C4-2B (cell line): ENCODE measurements around the gene HP.
A peak's percentile ranks its signal among the peaks of the same experiment; 100 is the strongest.
"Not testable (repeated sequence)": the region's sequence is repeated elsewhere in the genome, so short reads cannot be mapped to it uniquely, and the experiment has no call there.

ENCODE experiments used
- H3K27ac ChIP-seq: fragments of 450-650 bp; 2 replicates; pipeline ENCODE4 v1.5.1; 2017
- ZFX ChIP-seq: fragments of 450-650 bp; IDR thresholded peaks from 2 replicates; pipeline ENCODE4 v1.6.1; 2017
- TF ChIP-seq, protein P1 (sequence below): fragments of 450-650 bp; conservative IDR thresholded peaks from 2 replicates; pipeline ENCODE4 v1.5.1; 2017; ENCODE audit warnings: mild to moderate bottlenecking

The HP gene, protein sequence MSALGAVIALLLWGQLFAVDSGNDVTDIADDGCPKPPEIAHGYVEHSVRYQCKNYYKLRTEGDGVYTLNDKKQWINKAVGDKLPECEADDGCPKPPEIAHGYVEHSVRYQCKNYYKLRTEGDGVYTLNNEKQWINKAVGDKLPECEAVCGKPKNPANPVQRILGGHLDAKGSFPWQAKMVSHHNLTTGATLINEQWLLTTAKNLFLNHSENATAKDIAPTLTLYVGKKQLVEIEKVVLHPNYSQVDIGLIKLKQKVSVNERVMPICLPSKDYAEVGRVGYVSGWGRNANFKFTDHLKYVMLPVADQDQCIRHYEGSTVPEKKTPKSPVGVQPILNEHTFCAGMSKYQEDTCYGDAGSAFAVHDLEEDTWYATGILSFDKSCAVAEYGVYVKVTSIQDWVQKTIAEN

DNA sequence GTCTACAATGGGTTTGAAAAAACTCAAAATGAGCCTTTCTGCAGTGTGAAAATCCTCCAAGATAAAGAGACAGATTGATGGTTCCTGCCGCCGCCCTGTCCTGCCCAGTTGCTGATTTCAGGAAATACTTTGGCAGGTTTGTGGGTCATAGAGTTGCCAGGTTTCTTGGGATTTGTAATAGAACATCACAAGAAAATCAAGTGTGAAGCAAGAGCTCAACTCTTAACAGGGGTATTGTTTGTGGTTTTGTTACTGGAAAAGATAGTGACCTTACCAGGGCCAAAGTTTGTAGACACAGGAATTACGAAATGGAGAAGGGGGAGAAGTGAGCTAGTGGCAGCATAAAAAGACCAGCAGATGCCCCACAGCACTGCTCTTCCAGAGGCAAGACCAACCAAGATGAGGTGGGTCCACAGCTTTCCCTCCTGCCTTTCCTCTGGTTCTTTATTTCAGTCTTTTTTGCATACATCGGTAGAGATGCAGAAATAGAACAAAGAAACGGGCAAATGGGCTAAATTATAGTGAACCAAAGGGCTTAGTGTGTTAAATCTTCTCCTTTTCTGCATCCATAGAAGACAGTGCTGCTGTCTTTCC, at the start of gene HP:
HP (plus strand) TSS at position 252 of the 594 bp plus-strand sequence; CDS start at position 400, 148 bp downstream.
- H3K27ac ChIP-seq: not testable (repeated sequence)

DNA sequence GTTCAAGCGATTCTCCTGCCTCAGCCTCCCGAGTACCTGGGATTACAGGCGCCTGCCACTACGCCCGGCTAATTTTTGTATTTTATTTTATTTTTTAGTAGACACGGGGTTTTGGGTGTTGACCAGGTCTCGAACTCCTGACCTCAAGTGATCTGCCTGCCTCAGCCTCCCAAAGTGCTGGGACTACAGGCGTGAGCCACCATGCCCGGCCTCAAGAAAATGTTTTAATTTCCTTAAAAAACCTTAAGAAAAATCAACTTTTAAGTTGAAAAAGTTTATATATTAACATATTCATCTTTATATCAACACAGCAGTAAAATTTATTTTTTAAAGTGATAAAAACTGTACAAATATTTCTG, 46.3 kb upstream of the HP start:
- H3K27ac ChIP-seq: peak overlapping the region; percentile 82

DNA sequence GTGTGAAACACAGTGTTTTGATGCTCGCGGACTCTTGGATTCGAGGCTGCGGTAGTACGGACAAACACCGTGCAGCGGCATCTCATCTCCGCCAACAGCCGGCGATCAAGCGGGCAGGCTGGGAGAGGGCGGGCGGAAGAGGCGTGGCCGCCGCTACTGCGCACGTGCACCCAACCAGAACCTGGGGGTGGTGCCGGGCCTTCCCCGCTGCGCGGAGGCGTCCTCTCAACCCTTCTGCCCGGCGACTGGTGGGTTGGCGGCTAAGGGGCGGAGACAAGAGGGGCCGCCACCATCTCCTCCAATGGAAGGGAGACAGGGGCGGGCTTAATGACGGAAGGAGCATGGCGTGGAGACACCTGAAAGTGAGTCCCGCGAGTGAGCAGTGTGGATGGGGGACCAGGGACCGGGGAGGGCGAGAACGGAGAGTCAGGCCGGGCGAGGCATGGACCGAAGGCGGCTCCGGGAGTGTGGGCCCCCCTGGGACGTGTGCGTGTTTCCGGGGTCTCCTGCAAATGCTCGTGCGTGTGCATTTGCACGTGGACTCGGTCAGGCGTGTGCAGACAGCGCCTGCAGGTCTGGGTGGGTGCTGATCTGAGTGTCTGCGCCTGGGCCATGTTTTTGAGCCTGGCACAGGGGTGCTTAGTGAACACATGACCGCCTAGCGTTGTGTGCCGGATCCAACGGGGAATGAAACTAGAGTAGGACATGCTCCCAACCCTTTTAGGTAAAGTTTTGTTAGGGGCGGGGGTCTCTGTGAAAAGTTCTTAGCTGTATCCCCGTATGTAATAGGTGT, 45.7 kb upstream of the HP start, which contains the start of gene DHODH:
DHODH (plus strand) TSS at position 321 of the 793 bp plus-strand sequence; CDS start at position 342, 21 bp downstream.
- TF ChIP-seq ZFX: peak; percentile 37; the same call in 1 of the 2 replicates
- TF ChIP-seq, protein P1, sequence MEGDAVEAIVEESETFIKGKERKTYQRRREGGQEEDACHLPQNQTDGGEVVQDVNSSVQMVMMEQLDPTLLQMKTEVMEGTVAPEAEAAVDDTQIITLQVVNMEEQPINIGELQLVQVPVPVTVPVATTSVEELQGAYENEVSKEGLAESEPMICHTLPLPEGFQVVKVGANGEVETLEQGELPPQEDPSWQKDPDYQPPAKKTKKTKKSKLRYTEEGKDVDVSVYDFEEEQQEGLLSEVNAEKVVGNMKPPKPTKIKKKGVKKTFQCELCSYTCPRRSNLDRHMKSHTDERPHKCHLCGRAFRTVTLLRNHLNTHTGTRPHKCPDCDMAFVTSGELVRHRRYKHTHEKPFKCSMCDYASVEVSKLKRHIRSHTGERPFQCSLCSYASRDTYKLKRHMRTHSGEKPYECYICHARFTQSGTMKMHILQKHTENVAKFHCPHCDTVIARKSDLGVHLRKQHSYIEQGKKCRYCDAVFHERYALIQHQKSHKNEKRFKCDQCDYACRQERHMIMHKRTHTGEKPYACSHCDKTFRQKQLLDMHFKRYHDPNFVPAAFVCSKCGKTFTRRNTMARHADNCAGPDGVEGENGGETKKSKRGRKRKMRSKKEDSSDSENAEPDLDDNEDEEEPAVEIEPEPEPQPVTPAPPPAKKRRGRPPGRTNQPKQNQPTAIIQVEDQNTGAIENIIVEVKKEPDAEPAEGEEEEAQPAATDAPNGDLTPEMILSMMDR: no peak

DNA sequence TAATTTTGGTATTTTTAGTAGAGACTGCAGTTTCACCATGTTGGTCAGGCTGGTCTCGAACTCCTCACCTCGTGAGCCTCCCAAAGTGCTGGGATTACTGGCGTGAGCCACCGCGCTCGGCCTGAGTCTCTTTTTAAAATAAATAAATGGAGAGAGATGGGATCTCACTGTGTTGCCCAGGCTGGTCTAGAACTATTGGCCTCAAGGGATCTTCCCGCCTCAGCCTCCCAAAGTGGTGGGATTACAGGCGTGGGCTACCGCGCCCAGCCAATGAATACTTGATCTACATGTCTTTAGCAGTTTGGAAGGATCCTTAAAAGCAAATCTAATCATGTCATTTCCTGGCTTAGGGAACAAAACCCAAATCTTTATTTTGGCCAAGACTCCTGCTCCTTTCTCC, 44.5 kb upstream of the HP start:
- no peak for TF ChIP-seq ZFX
- TF ChIP-seq, protein P1: no peak

More for the DNA sequence above, 45.7 kb upstream of the HP start, which contains the start of gene DHODH:
- H3K27ac ChIP-seq: peak within 1 kb of the TSS; percentile 82

DNA sequence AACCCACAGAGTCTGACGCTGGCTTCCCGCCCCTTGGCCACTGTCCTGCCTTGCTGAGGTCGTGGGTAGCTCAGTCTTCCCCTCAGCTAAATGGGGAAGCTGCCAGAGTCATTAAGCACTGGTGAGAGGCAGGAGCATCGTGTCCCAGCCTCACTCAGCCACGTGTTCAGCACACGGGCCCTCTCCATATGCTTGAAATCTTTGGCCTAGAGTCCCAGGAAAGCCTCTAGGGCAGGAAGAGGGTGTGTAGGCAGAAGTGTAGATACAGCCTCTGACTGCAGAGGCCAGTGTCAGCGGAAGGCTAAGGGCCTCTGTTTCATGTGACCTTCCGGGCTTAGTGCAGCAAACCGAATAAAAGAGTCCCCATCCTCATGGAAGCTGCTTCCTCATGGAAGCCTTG, 41.7 kb upstream of the HP start:
- H3K27ac ChIP-seq: no peak overlapping the region
- TF ChIP-seq, protein P1: no peak
- no peak for TF ChIP-seq ZFX

More for the DNA sequence above, 44.5 kb upstream of the HP start:
- H3K27ac ChIP-seq: no peak overlapping the region

DNA sequence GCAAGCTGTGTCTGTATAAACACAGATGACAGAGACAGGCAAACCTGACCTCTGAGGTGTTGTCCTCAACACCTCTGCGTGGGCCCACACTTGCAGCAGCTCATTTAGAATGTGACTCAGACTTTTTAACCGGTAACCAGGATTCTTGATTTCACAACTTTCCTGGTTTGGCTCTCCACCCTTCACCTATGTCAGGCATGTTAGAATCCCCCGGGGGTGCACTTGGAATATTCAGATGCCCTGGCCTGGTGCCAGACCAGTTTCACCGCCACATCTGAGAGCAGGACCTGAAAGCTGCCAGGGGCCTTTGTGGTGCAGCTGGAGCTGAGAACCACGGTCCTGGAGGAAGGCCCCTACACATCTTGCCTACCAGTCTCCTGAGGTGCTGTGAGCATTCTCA, 40.9 kb upstream of the HP start:
- no peak overlapping the region for H3K27ac ChIP-seq
- TF ChIP-seq ZFX: no peak
- TF ChIP-seq, protein P1: no peak

DNA sequence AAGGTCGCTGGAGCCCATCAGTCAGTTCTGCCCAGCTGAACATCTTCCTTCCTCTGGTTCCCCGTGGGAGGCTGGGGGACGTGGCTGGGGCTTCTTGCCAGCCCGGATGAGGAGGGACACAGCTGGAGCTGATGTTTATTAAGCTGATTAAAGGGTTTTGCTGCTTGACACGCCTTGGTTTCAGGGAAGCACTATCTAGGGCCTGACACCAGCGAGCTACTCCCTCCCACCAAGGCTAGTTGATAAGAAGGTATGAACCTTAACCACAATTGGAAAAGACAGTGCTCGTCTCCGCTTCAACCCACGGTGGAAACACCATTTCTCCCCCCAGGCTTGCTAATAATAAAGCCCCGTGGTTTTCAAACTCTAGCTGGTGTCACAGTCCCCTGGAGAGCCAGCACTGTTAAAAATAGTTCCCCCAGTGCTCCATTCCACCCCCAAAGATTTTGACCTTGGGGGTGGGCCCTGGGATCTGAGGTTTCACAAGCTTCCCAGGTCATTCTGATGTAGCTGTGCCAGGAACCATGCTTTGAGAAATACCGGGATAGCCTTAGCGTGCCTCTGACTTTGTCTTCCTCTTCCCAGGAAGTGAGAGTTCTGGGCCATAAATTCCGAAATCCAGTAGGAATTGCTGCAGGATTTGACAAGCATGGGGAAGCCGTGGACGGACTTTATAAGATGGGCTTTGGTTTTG, 40.3 kb upstream of the HP start:
- H3K27ac ChIP-seq: no peak overlapping the region
- TF ChIP-seq, protein P1: no peak
- no peak for TF ChIP-seq ZFX
